Mesangial cell (primary cell): ENCODE measurements around the gene OR2L3. TPM values are rescaled to one million over a fixed set of nuclear protein-coding genes. Genes with fewer than 3 reads are reported as not detected.

Source experiments
- total RNA-seq: library from RNA; depleted of rRNA; stranded (reverse); fragments of >200 nt; gene quantifications from 2 replicates; pipeline ENCODE4 v1.2.3, GENCODE V29; 2015

OR2L3 gene
- total RNA-seq = not detected in 2 replicates

DNA sequence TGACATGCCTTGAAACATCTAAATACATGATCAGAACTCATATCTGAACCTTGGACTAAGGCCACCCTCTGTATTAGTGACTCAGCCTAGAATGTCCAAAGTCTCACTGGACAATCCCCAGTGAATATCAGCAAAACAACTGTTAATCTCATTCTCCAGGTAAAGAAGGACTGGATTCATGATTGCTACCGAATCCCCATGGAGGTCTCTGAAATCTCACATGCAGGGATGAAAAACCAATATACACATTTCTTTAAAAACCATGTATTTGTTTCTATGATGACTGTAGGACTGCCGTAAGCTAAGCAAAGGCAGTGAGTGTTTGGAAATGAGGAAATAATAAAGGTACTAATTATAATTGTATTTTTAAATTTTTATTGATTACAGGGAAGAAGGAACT lies at the start of gene OR2L3:
TSS of gene OR2L3 (plus strand) at position 301 of the 400 bp plus-strand sequence. CDS start 13,846 bp downstream, outside the sequence.

DNA sequence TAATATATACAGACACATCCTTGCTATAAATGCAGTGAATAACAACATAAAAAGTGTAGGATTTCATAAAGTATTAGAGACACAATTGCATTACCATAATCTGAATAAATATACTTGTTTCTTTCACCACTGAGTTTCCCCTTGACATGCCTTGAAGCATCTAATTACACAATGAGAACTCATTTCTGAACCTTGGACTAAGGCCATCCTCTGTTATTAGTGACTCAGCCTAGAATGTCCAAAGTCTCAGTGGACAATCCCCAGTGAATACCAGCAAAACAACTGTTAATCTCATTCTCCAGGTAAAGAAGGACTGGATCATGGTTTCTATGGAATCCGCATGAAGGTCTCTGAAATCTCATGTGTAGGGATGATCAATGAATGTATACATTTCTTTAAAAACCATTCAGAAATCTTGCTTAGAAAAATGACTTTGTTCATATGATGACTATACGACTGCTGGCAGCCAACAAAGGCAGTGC lies 33.4 kb upstream of the OR2L3 start, which contains the start of gene OR2L5:
TSS of gene OR2L5 (plus strand) at position 432 of the 482 bp plus-strand sequence. CDS start 8,288 bp downstream, outside the sequence.

GRCh38 chr1:248029770-248030169 lies 16.9 kb upstream of the OR2L3 start, which contains the start of gene OR2L2:
Gene OR2L2, plus strand, starts transcription at chr1:248030070. Its CDS starts 8,198 bp downstream, at chr1:248038268.

DNA sequence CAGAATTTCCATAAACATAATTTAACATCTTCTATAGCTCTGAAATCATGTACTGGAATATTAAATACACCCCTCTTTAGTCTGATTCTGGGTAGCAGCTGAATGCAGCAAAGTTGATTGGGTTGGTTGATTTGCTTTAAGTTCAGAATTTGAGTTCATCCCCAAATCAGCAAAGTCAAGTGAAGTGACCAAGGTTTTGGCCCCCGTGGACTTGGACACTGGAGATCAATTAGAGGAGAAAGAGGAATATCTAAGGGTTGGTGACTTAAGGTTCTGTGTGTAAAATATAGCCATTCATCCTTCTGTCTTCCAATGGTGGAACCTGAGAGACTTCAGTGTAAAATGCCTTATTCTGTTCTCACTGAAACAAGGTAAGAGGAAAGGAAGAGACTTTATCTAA lies 48.2 kb downstream of the OR2L3 start, which contains the start of gene OR2L13:
TSS of gene OR2L13 (plus strand) at position 301 of the 400 bp plus-strand sequence. CDS start 4,192 bp downstream, outside the sequence.

Other genes with a start within 250 kb of the OR2L3 start
- not detected in 2 replicates for gene OR14A16, start 222.7 kb upstream of the OR2L3 start, total RNA-seq
- gene OR11L1, start 204.9 kb upstream of the OR2L3 start, total RNA-seq = not detected in 2 replicates
- gene TRIM58, start 189.6 kb upstream of the OR2L3 start, total RNA-seq = 4.1 and 4.4 TPM in 2 replicates
- gene OR2W3, start 151.2 kb upstream of the OR2L3 start, total RNA-seq = 1.1 and 4.2 TPM in 2 replicates
- gene OR2T8, start 126.6 kb upstream of the OR2L3 start, total RNA-seq = not detected in 2 replicates
- 0.13 TPM in 1 of 2 replicates, not detected in the other for gene OR2AJ1, start 121.9 kb upstream of the OR2L3 start, total RNA-seq
- not detected in 2 replicates for gene OR2L8, start 98.0 kb upstream of the OR2L3 start, total RNA-seq
- gene OR2AK2, start 81.6 kb upstream of the OR2L3 start, total RNA-seq = not detected in 2 replicates
- not detected in 2 replicates for gene OR2L5, start 33.2 kb upstream of the OR2L3 start, total RNA-seq
- gene OR2L2, start 16.8 kb upstream of the OR2L3 start, total RNA-seq = not detected in 2 replicates
- not detected in 2 replicates for gene OR2L13, start 48.3 kb downstream of the OR2L3 start, total RNA-seq
- not detected in 2 replicates for gene OR2M5, start 98.3 kb downstream of the OR2L3 start, total RNA-seq
- gene OR2M2, start 128.0 kb downstream of the OR2L3 start, total RNA-seq = not detected in 2 replicates
- not detected in 2 replicates for gene OR2M3, start 150.4 kb downstream of the OR2L3 start, total RNA-seq
- gene OR2M4, start 184.6 kb downstream of the OR2L3 start, total RNA-seq = not detected in 2 replicates
- gene OR2T33, start 231.1 kb downstream of the OR2L3 start, total RNA-seq = 0.13 and 0.33 TPM in 2 replicates